HCT116 (cell line): ENCODE results near the gene PLK1. TPM values are rescaled to one million over a fixed set of nuclear protein-coding genes. Genes with fewer than 3 reads are reported as not detected.
A peak's percentile ranks its signal among the peaks of the same experiment; 100 is the strongest.

Experiments used
- ATAC-seq: fragments of 200-7000 bp; cut with Tn5 transposase; 2 replicates; pipeline ENCODE4 v1.9.1; 2020; ENCODE audit warnings: mild to moderate bottlenecking, moderate library complexity
- BruUV-seq: library from RNA; stranded (reverse); fragments of 400-500 nt; replicated peaks from 2 replicates; lab custom pipeline; 2021; lab: Mats Ljungman, UMichigan
- CTCF ChIA-PET: fragments of 300-600 bp; sonication (Branson Sonifier 250); formaldehyde crosslinking; loops from one replicate; lab custom pipeline; 2021; ENCODE audit warnings: antibody characterized with exemption; lab: Charles Lee
- POLR2A ChIA-PET: fragments of 300-600, 350-600 bp; sonication (Branson Sonifier 250); formaldehyde crosslinking; loops from one replicate; lab custom pipeline; 2021; ENCODE audit warnings: antibody characterized with exemption; lab: Charles Lee
- RAD21 ChIA-PET, 2 experiments: fragments of 300-600 bp; sonication (Branson Sonifier 250); formaldehyde crosslinking; loops; one replicate each; lab custom pipeline; 2023; ENCODE audit warnings: low total read pairs in 2 of 2; ENCODE audit not compliant: uncharacterized antibody in 2 of 2, unreplicated experiment in 2 of 2, low non-redundant PET in 1 of 2; lab: Charles Lee
- DNase-seq: peaks from one replicate; pipeline ENCODE4 v3.0.0-alpha.2; 2010; ENCODE audit warnings: low read depth, low spot score
- H2AFZ ChIP-seq: fragments of 200-600 bp; shearing (Covaris generic), sonication (generic); 2 replicates; pipeline ENCODE4 v1.6.1; 2017; ENCODE audit warnings: low read depth, mixed run types, mixed read lengths, antibody characterized with exemption, low read length; ENCODE audit not compliant: poor library complexity, severe bottlenecking
- H3K27ac ChIP-seq: 2 replicates; pipeline ENCODE4 v1.5.1; 2012; ENCODE audit warnings: low read depth, low read length
- H3K27me3 ChIP-seq: fragments of 200-600 bp; sonication (generic); 2 replicates; pipeline ENCODE4 v1.6.1; 2016; ENCODE audit warnings: mixed run types, low read length, mixed read lengths; ENCODE audit not compliant: insufficient read depth
- H3K36me3 ChIP-seq, 2 experiments: fragments of 200-500 bp in 1 of 2; fragments of 200-600 bp in 1 of 2; sonication (Bioruptor generic) in 1 of 2; sonication (generic) in 1 of 2; 2 replicates each; pipeline versions ENCODE4 v1.5.1 to v1.6.1; 2014 to 2016; ENCODE audit warnings: low read length in 2 of 2, inconsistent platforms in 1 of 2, mixed read lengths in 1 of 2, mixed run types in 1 of 2; ENCODE audit not compliant: insufficient read depth in 2 of 2, control insufficient read depth in 1 of 2
- H3K4me1 ChIP-seq, 2 experiments: fragments of 200-600 bp in 1 of 2; sonication (generic) in 1 of 2; 2 replicates each; pipeline versions ENCODE4 v1.5.1 to v1.6.1; 2012 to 2017; ENCODE audit warnings: low read length in 2 of 2, inconsistent platforms in 1 of 2, mild to moderate bottlenecking in 1 of 2, mixed read lengths in 1 of 2, mixed run types in 1 of 2, moderate library complexity in 1 of 2; ENCODE audit not compliant: insufficient read depth in 2 of 2, control insufficient read depth in 1 of 2
- H3K4me2 ChIP-seq: fragments of 200-600 bp; sonication (generic); 2 replicates; pipeline ENCODE4 v1.6.1; 2017; ENCODE audit warnings: mixed run types, low read length, mixed read lengths
- H3K4me3 ChIP-seq, 2 experiments: fragments of 200-600 bp in 1 of 2; sonication (generic) in 1 of 2; replicated peaks in 1 of 2; 2 replicates each; pipeline ENCODE4 v1.5.1; 2011 to 2016; ENCODE audit warnings: low read length in 2 of 2, control low read depth in 1 of 2, low read depth in 1 of 2, mild to moderate bottlenecking in 1 of 2, mixed read lengths in 1 of 2, mixed run types in 1 of 2
- H3K79me2 ChIP-seq: fragments of 200-600 bp; sonication (generic); 2 replicates; pipeline ENCODE4 v1.6.1; 2017; ENCODE audit warnings: mild to moderate bottlenecking, mixed run types, low read length, moderate library complexity, mixed read lengths; ENCODE audit not compliant: insufficient read depth
- H3K9ac ChIP-seq: fragments of 200-600 bp; sonication (generic); 2 replicates; pipeline ENCODE4 v1.6.1; 2016; ENCODE audit warnings: low read length, mixed read lengths
- H3K9me2 ChIP-seq: fragments of 200-600 bp; sonication (generic), shearing (Covaris generic); 2 replicates; pipeline ENCODE4 v1.6.1; 2017; ENCODE audit warnings: mixed run types, mild to moderate bottlenecking, moderate library complexity; ENCODE audit not compliant: insufficient read depth
- H3K9me3 ChIP-seq, 2 experiments: fragments of 200-500 bp in 1 of 2; fragments of 200-600 bp in 1 of 2; sonication (Bioruptor generic) in 1 of 2; sonication (generic) in 1 of 2; 2 replicates each; pipeline ENCODE4 v1.6.1; 2014 to 2017; ENCODE audit warnings: low read length in 2 of 2, mixed read lengths in 2 of 2, inconsistent platforms in 1 of 2, low read depth in 1 of 2, mild to moderate bottlenecking in 1 of 2, mixed run types in 1 of 2, moderate library complexity in 1 of 2; ENCODE audit not compliant: control insufficient read depth in 1 of 2, insufficient read depth in 1 of 2
- H4K20me1 ChIP-seq: fragments of 200-600 bp; sonication (generic), shearing (Covaris generic); 2 replicates; pipeline ENCODE4 v1.6.1; 2017; ENCODE audit warnings: mixed run types, mild to moderate bottlenecking, moderate library complexity; ENCODE audit not compliant: insufficient read depth
- ATF3 ChIP-seq: IDR thresholded peaks from 2 replicates; pipeline ENCODE4 v1.6.1; 2012
- CBX3 ChIP-seq: IDR thresholded peaks from 2 replicates; pipeline ENCODE4 v1.6.1; 2012; ENCODE audit warnings: low read depth
- EGR1 ChIP-seq: IDR thresholded peaks from 2 replicates; pipeline ENCODE4 v1.6.1; 2012; ENCODE audit warnings: low read depth
- ELF1 ChIP-seq: IDR thresholded peaks from 2 replicates; pipeline ENCODE4 v1.6.1; 2012; ENCODE audit warnings: low read depth, borderline replicate concordance
- MAX ChIP-seq: IDR thresholded peaks from 2 replicates; pipeline ENCODE4 v1.6.1; 2012
- POLR2A ChIP-seq: IDR thresholded peaks from 2 replicates; pipeline ENCODE4 v1.7.0; 2011; ENCODE audit warnings: borderline replicate concordance; ENCODE audit not compliant: insufficient read depth, insufficient read length; ENCODE audit errors: extremely low read depth
- POLR2AphosphoS5 ChIP-seq: IDR thresholded peaks from 2 replicates; pipeline ENCODE4 v1.6.1; 2011; ENCODE audit warnings: mild to moderate bottlenecking, low read depth, low read length, moderate library complexity
- SIN3A ChIP-seq: IDR thresholded peaks from 2 replicates; pipeline ENCODE4 v1.6.1; 2012; ENCODE audit warnings: low read depth
- SP1 ChIP-seq: IDR thresholded peaks from 2 replicates; pipeline ENCODE4 v1.6.1; 2012; ENCODE audit warnings: low read depth
- SRF ChIP-seq: IDR thresholded peaks from 2 replicates; pipeline ENCODE4 v1.6.1; 2012; ENCODE audit warnings: low read depth
- TCF7L2 ChIP-seq: IDR thresholded peaks from 2 replicates; pipeline ENCODE4 v1.7.0; 2011; ENCODE audit warnings: borderline replicate concordance, inconsistent platforms; ENCODE audit not compliant: insufficient read depth, insufficient read length; ENCODE audit errors: extremely low read depth
- YY1 ChIP-seq: IDR thresholded peaks from 2 replicates; pipeline ENCODE4 v1.6.1; 2011; ENCODE audit warnings: low read length, low read depth, moderate library complexity, mild to moderate bottlenecking; ENCODE audit not compliant: insufficient replicate concordance; ENCODE audit errors: extremely low read depth
- ZFX ChIP-seq: fragments of 450-650 bp; IDR thresholded peaks from 2 replicates; pipeline ENCODE4 v1.6.1; 2017
- ZNF274 ChIP-seq: fragments of 200-500 bp; sonication (Bioruptor generic); IDR thresholded peaks from 2 replicates; pipeline ENCODE4 v1.6.1; 2014; ENCODE audit warnings: mild to moderate bottlenecking, low read depth, low read length, inconsistent platforms
- intact Hi-C: fragments of 100-400 bp; cut with micrococcal nuclease; formaldehyde crosslinking; loops from 2 replicates; pipeline ENCODE4 v1.10.0; 2022
- total RNA-seq: library from RNA; stranded (reverse); gene quantifications from one replicate; pipeline ENCODE4 v1.2.1, GENCODE V29; 2021; ENCODE audit not compliant: unreplicated experiment

PLK1 gene
- total RNA-seq, 1 experiment from 2014 or later, result 144 TPM

GRCh38 chr16:23640931-23641765 is 37.5 kb upstream of the PLK1 start, which contains the start of the genes DCTN5 and PALB2:
Gene DCTN5 (plus strand): TSS chr16:23641466. CDS start chr16:23641543, 77 bp downstream.
Gene PALB2 (minus strand): TSS chr16:23641310. CDS start chr16:23641157, 153 bp downstream.
- intact Hi-C loops, result loop anchor here (1.0 to 2.0 kb wide), 2 partner anchors 44 to 84 kb away; partner anchors contain the start of genes EARS2, NDUFAB1 and UBFD1
- TF ChIP-seq SP1 (peak; percentile 81), ELF1 (peak; percentile 66), SRF (peak; percentile 98), YY1 (peak; percentile 85), TCF7L2 (peak; percentile 81), POLR2AphosphoS5 (peak; percentile 84), ATF3 (no peak), SIN3A (peak; percentile 91), ZFX (peak; percentile 54; the same call in 1 of the 2 replicates), EGR1 (no peak), CBX3 (peak; percentile 61; the same call in 1 of the 2 replicates), MAX (peak; percentile 91), POLR2A (peak; percentile 61), ZNF274 (no peak)
- no peak within 1 kb of the TSS for H2AFZ ChIP-seq
- H3K9me3 ChIP-seq, result no peaks in the 10 kb centered on the region
- H3K36me3 ChIP-seq, result peaks cover 9 to 13% of the 10 kb centered on the region in 2 experiments; a peak in 3 of 4 replicates
- H3K9me2 ChIP-seq, result no peaks in the 10 kb centered on the region
- BruUV-seq, result no TSS peak
- CTCF ChIA-PET, result interaction anchor here (3.0 kb wide), 1 partner anchor 44 kb away, joined by 7 read pairs; the partner anchor contains the start of gene NDUFAB1
- POLR2A ChIA-PET, result interaction anchor here (0.9 kb wide), 1 partner anchor 44 kb away, joined by 3 read pairs; the partner anchor contains the start of gene NDUFAB1
- H3K4me1 ChIP-seq, result peaks cover 2 to 23% of the 10 kb centered on the region in 2 experiments; a peak in 3 of 4 replicates
- peaks cover 63% of the 10 kb centered on the region for H3K79me2 ChIP-seq
- RAD21 ChIA-PET, result no interaction called here
- no peaks in the 10 kb centered on the region for H4K20me1 ChIP-seq
- no peaks in the 10 kb centered on the region for H3K27me3 ChIP-seq
- DNase-seq, result peak; percentile 81
- H3K4me2 ChIP-seq, result peak within 1 kb of the TSS; percentile 90
- peak within 1 kb of the TSS; percentile 70 for H3K27ac ChIP-seq
- peak within 1 kb of the TSS; percentile 85 for H3K9ac ChIP-seq
- peak within 1 kb of the TSS; percentile 70 to 100 for H3K4me3 ChIP-seq
- ATAC-seq, result peak; percentile 97
